NCI-H446 (cell line): ENCODE results near the gene ZDHHC8.
A peak's percentile ranks its signal among the peaks of the same experiment; 100 is the strongest.

Experiments used
- DNase-seq, 2 experiments: peaks; one replicate each; lab custom pipeline; 2025; lab: John Stamatoyannopoulos, UW

The ZDHHC8 gene

GRCh38 chr22:20160041-20160440 lies 28.4 kb downstream of the ZDHHC8 start:
- no peak for DNase-seq

GRCh38 chr22:20164863-20165262 lies 33.3 kb downstream of the ZDHHC8 start:
- no peak for DNase-seq

- no peak for DNase-seq
Measured at GRCh38 chr22:20165421-20165820, 33.8 kb downstream of the ZDHHC8 start.

GRCh38 chr22:20165913-20166312 lies 34.3 kb downstream of the ZDHHC8 start:
- DNase-seq, result no peak

GRCh38 chr22:20166703-20167102 lies 35.1 kb downstream of the ZDHHC8 start:
- no peak for DNase-seq

- DNase-seq, result no peak
Measured at GRCh38 chr22:20167643-20168322, 36.2 kb downstream of the ZDHHC8 start.

- no peak for DNase-seq
Measured at GRCh38 chr22:20169253-20169822, 37.7 kb downstream of the ZDHHC8 start.

GRCh38 chr22:20170170-20170569 lies 38.6 kb downstream of the ZDHHC8 start:
- no peak for DNase-seq

- no peak for DNase-seq
Measured at GRCh38 chr22:20171288-20172140, 39.9 kb downstream of the ZDHHC8 start.

- no peak for DNase-seq
Measured at GRCh38 chr22:20172141-20172613, 40.6 kb downstream of the ZDHHC8 start.

GRCh38 chr22:20173246-20173645 lies 41.6 kb downstream of the ZDHHC8 start:
- DNase-seq, result no peak

GRCh38 chr22:20173772-20174171 lies 42.2 kb downstream of the ZDHHC8 start:
- no peak for DNase-seq

GRCh38 chr22:20174785-20175596 lies 43.4 kb downstream of the ZDHHC8 start:
- DNase-seq, result peak in 1 of 2 experiments; percentile 32

GRCh38 chr22:20175597-20175900 lies 43.9 kb downstream of the ZDHHC8 start:
- DNase-seq, result no peak

- DNase-seq, result no peak
Measured at GRCh38 chr22:20176421-20177085, 44.9 kb downstream of the ZDHHC8 start.

- no peak for DNase-seq
Measured at GRCh38 chr22:20177217-20177911, 45.8 kb downstream of the ZDHHC8 start.

- DNase-seq, result no peak
Measured at GRCh38 chr22:20178075-20178914, 46.7 kb downstream of the ZDHHC8 start.

GRCh38 chr22:20178915-20179227 lies 47.3 kb downstream of the ZDHHC8 start:
- DNase-seq, result no peak

- no peak for DNase-seq
Measured at GRCh38 chr22:20179455-20180244, 48.0 kb downstream of the ZDHHC8 start.
